HG02884 (cell line): ENCODE data around the gene THOP1.
A peak's percentile ranks its signal among the peaks of the same experiment; 100 is the strongest.
"Not testable (repeated sequence)": the region's sequence is repeated elsewhere in the genome, so short reads cannot be mapped to it uniquely, and the experiment has no call there.

Source experiments
- ATAC-seq: cut with Tn5 transposase; IDR thresholded peaks from one replicate; pipeline ENCODE4 v1.9.1; 2021; ENCODE audit warnings: mild to moderate bottlenecking, moderate library complexity; ENCODE audit not compliant: unreplicated experiment

THOP1 gene

DNA sequence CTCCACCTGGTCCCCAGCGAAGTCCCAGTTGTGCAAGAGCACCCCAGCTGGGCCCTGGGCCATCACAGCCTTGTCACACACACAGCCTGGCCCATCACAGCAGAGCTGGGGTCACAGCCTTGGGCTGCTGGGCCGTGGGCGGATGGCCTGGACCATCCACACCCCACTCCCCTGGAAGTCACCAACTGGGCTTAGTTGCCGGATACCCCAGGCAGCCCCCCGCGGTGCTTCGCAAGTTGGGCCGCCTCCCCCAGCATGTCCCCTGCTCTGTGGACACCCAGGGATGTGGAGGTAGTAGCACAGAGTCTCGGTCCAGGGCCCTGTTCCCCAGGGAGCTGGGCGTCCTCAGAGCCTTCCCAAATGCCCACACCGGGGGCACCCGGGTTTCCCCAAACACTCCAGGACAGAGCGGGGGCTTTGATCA, 29.9 kb downstream of the THOP1 start:
- ATAC-seq, result no peak

DNA sequence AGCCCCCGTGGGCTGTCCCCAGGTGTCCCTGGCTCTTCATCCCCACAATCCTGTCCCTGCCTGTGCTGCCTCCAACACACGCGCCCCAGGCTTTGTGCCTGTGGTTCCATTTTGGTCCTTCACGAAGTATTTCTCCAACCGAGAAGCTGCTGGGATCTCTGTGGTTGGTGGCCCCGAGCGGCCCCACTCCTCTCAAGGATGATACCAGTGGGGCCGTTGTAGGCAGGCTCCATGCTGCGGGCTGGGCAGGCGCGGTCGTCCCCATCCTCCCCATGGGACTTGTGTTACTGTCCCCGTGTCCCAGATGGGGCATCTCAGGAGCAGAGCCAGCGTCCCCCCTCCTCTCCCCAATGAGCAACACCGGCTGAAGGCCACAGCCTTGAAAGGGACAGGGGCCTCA, 30.6 kb downstream of the THOP1 start:
- ATAC-seq, result no peak

DNA sequence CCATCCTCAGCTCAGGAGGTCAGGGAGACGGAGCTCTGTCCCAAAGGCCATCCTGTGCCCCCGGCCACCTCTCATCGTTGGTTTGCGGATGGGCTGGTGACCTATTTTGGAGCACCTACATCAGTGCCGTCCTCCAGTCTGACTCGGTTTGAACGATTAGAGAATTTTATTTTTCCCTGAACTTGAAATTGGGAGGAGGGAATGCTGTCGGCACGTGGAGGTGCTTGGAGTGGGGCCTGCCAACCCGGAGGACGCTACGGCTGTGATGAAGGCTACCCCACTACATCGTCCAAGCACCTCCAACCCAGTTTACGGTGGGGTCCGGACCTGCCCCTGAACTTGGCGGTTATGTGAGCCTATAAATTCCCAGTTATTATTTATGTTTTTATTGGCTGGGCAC, 31.3 kb downstream of the THOP1 start:
- no peak for ATAC-seq

DNA sequence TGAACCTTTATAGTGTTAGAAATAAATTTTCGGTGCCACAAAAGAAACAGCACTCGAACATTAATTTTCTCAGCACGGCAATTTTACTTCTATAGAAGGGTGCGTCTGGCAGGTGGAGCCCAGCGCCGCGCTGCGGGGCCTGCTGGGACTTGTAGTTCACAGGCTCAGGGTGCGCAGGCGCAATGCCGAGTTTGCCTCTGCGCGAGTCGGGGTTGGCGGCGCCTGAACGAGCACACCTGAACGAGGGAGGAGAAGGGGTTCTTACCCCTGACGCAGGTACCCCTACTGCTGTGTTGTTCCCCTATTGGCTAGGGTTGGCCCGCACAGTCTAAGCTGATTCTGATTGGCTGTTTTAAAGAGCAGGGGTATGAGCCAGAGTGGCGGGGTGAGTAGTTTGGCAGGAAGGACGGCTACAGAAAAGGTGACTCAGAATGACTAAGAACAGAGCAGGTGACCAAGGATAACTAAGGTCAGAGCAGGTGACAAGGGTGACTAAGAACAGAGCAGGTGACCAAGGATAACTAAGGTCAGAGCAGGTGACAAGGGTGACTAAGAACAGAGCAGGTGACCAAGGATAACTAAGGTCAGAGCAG, 32.0 kb downstream of the THOP1 start:
- ATAC-seq, result not testable (repeated sequence)

DNA sequence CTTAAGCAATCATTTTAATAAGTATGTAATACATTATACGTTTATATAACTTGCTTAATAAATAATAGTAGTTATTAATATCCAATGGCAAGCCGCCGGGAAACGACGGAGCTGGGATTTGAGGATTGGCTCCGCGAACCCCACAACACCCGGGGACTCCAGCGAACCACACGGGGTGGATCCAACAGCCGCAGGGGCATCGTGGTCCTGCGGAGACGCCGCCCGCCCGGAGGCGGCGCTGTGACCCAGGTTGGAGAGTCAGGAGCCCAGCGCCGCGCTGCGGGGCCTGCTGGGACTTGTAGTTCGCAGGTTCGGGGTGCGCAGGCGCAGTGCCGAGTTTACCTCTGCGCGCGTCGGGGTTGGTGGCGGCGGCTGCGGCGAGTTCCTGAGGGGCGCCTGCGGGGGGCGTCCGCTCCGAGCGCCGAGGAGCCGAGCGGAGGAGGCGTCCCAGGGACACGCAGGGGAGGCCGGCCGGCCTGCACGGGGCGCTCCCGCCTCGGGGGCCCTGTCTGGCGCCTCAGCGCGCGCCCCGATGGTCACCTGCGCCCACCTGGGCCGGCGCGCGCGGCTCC, 34.3 kb downstream of the THOP1 start, which contains the start of gene ZNF554:
Gene ZNF554, plus strand, starts transcription at position 329 of the 572 bp plus-strand sequence. Its CDS starts 204 bp downstream, at position 533.
- ATAC-seq, result peak; percentile 68

DNA sequence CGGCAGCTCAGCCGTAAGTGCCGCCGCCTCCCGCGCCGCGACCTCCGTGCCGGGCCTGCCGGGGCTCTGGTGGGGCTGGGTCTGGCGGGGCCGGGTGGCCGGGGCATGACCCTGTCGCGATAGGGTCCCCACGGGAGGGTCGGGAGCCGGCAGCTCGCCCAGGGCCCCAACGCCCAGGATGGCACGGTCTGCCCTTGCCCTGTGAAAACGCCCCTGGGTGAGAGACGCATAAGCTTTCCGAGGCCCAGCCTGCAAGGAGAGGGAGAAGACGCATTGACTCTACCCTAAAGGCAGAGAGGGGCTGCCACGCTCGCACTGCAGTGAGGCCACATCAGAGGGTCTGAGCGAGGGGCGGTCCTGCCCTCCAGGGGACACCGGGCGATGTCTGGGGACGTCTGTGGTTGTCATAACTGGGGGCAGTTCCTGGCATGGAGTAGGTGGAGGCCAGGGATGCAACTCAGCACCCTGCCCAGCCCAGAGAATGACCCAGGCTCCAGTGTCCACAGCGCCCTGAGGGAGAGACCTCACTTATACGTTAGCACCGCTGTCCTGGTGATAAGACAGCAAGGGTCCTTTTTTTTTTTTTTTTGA, 34.9 kb downstream of the THOP1 start:
- peak; percentile 20 for ATAC-seq

DNA sequence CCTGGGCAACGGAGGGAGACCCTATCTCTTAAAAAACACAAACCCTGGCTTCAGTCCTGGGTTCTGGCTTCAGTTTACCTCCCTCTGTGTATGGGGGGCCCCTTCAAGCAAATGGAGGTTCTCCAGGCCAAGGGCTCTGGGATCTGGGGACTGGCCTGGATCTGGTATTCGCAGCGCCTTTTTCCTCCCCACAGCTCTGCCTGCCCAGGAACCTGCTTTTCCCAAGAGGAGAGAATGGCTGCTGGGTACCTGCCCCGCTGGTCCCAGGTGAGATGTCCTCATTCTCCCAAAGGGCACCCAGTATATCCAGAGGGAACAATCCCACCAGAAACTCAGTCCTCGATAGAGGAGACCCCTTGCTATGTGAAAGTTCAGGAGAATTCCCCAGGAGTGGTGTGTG, 37.5 kb downstream of the THOP1 start:
- ATAC-seq, result no peak

DNA sequence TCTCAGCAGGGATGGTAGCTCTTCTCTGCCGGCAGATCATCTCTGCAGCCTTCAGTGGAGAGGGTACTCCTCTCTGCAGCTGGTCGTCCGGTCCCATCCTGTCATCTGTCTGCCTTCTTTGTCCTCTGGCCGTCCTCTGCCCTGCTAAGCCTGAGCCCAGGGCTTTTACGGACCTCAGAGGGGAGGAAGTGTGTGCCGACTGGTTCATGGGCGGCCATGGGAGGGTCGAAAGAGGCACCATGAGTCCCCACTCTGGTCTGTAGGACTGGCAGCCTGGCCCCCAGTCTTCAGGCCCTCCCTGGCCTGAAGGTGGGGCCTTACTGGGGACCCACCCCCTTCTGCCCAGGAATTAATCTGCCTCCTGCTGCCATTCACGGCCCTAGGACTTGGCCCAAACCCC, 38.3 kb downstream of the THOP1 start:
- ATAC-seq, result no peak

DNA sequence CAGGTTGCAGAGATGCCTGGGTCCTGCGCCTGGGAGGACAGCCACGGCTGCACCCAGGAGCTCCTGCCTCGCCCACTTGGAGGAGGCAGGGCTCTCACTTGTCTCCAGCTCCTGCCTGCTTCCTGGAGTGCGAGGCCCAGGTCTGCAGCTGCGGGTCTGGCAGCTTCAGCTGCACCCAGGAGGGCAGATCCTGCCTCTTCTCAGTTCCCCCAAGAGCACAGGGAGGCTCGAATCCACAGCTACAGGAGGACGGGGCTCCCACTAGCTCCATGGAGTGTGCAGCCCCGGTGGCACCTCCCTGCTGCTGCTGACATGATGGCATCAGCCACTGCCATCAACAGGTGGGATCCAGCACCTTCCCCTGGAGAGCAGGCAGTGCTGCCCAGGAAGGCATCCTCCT, 38.8 kb downstream of the THOP1 start:
- ATAC-seq, result no peak

DNA sequence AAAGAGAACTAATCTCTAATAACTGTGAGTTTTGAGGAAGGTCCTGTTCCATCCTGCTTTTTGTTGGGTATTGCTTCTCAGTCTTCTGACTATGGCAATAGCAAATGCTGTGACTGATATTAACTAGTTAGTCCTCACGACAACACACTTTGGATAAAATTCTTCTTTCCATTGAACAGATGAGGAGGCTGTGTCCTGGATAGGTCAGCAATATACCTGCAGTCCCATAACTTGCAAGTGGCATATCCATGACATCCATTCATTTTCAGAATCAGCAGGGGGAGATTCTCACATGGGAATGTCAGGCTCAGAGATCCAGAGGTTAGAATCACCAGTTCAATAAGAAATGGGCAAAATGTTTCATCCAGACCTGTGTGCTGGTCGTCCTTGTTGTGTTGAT, 41.7 kb downstream of the THOP1 start:
- no peak for ATAC-seq

DNA sequence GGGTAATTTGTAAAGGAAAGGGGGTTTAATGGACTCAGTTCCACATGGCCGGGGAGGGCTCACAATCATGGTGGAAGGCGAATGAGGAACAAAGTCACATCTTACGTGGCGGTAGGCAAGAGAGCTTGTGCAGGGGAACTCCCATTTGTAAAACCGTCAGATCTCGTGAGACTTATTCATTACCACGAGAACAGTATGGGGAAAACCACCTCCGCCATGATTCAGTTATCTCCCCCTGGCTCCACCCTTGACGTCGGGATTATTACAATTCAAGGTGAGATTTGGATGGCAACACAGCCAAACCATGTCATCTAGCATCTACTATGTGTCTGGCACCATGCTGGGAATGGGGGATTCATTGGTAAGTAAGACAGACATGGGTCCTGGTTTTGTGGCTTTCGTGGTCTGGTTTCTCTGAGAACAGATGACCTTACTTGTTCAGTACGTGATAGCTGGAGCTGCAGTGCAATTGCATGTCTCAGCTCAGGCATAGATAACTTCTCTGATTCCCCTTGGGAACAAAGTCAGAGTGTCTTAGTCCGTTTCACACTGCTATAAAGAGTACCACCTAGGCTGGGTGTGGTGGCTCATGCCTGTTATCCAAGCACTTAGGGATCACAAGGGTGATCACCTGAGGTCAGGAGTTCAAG, 42.7 kb downstream of the THOP1 start:
- ATAC-seq, result no peak

DNA sequence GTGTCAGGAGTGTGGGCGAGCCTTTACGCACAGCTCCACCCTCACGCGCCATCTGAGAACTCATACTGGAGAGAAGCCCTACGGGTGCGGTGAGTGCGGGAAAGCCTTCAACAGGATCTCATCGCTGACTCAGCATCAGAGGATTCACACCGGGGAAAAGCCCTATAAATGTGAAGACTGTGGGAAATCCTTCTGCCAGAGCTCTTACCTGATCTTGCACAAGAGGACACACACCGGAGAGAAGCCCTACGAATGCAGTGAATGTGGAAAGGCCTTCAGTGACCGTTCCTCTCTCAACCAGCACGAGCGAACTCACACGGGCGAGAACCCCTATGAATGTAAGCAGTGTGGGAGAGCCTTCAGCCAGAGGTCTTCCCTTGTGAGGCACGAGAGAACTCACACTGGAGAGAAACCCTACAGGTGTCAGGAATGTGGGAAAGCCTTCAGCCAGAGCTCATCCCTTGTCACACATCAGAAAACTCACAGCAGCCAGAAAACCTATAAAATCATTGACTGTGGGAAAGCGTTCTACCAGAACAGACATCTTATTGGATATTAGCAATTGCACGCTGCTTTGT, 49.1 kb downstream of the THOP1 start:
- no peak for ATAC-seq

DNA sequence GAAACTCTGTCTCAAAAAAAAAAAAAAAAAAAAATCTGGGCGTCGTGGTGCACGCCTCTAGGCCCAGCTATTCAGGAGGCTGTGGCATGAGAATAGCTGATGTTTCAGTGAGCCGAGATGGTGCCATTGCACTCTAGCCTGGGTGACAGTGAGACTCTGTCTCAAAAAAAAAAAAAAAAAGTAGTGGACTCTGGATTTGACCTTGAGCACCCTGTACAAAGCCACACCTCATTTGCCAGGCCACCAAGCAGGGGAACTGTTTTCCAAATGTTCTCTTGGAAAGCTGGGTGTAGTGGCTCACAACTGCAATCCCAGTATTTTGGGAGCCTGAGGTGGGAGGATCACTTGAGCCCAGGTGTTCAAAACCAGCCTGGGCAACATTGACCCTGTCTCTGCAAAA, 52.1 kb downstream of the THOP1 start:
- ATAC-seq, result no peak

DNA sequence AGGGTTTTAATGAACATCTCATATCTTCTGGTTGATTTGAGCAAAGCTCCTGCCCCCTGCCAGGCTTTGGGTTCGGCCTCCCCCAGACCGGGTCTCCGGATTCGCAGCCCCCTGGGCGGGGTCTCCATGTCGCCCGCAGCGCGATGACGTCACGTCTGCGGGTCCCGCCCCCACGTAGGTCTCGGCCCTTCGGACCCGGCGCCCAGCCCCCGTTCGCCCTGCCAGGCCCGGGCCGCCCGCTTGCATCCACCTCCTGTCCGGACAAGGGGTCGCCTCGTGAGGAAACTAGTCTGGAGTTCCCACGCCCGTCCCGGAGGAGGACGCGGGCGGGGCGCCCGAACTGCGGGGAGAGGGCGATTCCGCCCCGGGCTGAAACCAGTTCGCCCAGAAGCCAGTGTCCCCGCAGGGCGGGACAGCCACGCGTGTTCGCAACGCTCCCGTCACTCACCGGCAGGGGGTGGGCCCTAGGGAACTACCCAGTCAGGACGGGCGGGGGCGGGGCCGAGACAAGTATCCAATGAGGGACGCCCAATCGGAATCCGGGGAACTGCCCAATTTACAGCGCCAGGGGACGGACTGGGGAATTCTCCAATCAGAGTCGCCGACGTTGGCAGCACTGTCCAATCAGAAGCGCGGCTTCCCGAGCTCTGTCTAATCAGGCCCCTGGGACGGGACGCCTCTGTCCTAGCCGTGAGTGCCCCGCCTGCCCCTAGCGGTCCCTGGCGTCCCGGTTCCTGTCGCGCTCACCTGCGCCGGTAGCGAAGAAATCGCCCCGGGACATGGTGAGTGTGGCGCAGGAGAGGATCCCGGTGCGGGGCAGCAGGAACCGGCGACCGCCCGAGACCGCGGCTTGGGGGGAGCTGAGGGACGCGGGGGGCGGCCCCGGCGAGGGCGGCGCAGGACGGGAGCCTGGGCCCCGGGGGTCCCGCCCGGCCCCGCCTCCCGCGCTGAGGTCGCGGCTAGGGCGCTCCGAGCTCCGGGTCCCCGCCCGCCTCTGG, 55.8 kb downstream of the THOP1 start, which contains the start of gene ZNF555:
Gene ZNF555, plus strand, starts transcription at position 682 of the 998 bp plus-strand sequence. Its CDS starts 98 bp downstream, at position 780.
- peak; percentile 89 for ATAC-seq

DNA sequence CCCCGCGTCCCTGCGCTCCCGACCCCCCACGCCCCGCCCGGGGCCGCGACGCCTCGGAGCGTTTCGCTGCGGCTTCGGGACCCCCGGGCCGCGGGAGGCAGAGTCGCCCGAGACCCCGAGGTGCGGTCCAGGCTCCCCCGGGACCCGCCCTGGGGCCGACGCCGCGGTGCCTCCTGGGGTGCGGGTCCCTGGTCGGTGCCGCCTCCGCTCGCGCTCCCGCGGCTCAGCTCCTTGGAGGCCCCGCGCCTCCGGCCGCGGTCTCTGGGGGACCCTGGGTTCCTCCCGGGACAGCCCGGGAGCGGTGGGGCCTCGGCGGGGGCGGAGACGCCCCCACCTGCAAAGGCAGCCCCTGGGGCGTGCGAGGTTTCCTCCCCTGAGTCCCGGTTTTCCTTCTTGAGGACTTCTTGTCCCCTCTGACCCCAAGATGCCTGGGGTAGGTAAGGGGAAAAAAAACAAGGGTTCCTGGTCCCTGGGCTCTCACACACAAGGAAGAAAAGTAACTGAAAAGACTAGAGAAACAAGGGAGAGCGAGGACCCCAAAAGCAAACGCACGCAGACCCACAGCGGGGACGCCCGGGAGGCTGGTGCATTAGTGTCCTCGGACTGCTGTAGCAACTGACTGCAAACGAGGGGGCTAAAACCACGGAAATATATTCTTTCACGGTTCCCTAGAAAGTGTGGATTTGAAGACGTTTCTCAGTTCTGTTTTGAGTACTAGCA, 56.7 kb downstream of the THOP1 start:
- peak; percentile 18 for ATAC-seq

DNA sequence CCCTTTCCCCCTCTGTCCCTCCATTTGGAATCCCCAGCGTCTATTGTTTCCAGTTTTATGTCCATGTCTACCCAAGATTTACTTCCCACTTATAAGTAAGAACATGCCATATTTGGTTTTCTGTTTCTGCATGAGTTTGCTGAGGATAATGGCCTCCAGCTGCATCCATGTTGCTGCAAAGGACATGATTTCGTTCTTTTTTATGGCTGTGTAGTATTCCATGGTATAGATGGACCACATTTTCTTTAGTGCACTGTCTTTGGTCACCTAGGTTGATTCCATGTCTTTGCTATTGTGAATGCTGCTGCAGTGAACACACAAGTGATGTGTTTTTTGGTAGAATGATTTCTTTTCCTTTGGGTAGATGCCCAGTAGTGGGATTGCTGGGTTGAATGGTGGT, 59.8 kb downstream of the THOP1 start:
- no peak for ATAC-seq

DNA sequence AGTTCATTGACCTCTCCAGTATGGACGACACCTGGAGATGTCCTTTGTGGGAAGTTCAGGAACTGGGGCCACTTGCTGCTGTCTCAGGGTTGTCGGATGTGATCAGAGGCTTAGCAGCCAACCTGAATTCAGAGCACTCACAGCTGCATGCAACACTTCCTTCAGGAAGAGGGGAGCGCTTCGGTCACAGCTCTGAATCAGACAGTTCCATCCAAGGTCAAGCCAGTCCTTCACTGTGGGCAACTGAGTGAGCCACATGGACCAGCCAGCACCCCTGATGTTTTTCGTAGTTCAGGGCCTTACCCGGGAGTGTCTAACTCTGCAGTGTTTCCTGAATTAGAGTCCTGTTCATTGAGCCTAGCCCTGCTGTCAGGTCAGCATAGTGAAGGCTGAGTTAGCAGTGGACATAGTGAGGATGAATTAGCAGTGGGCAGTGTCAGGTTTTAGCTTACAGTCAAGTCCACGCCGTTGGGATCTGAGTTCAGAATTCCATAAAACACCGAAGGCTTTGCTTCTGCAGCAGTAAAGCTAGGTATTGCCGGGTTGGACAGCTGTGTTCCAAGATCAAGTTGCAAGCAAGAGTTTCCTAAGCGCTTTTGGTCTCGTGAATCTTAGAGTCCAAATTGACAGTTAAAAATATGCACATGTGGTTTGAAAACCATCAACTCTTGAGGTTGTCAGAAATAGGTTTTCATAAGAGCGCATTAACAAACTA, 61.0 kb downstream of the THOP1 start:
- no peak for ATAC-seq

DNA sequence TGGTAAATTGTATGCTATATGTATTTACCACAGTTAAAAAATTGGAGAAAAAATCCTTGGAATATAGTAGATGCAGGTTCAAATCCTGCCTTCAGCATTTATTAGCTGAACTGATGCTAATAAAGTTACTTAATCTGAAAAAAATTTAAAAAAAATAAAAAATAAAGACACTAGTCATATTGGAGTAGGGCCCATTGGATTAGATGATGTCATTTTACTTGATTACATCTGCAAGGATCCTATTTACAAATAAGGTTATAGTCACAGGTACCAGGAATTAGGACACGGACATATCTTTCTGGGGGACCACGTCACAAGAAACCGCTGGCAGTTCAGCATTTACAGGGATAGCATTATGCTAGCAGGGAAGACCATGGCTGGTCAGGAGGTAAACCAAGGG, 62.2 kb downstream of the THOP1 start:
- no peak for ATAC-seq

DNA sequence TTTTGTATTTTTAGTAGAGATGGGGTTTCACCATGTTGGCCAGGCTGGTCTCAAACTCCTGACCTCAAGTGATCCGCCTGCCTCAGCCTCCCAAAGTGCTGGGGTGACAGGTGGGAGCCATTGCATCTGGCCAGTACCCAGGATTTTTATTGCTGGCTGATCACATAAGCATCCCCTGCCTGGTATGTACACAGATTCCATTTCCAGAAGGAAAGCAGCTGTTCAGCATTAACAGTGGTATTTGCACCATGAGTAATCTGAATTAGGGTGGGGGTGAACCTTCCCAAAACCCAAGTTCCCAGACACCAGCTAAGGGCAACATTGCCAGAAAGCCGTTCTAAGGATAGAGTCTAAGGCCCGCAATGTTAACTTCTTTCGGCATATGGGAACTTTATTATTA, 63.3 kb downstream of the THOP1 start:
- ATAC-seq, result no peak
